Stimulated activated CD8-positive, alpha-beta memory T cell treated with anti-CD3 and anti-CD28 coated beads, Interleukin-4, amount 100 ng/mL, for 4 hours (primary cell): ENCODE results near the gene ZNF362.

Experiments
- DNase-seq, 2 donors: peaks; one replicate each; pipeline ENCODE4 v3.0.0-alpha.2; 2020; ENCODE audit warnings: low read depth in 2 of 2, low spot score in 1 of 2

The ZNF362 gene

DNA sequence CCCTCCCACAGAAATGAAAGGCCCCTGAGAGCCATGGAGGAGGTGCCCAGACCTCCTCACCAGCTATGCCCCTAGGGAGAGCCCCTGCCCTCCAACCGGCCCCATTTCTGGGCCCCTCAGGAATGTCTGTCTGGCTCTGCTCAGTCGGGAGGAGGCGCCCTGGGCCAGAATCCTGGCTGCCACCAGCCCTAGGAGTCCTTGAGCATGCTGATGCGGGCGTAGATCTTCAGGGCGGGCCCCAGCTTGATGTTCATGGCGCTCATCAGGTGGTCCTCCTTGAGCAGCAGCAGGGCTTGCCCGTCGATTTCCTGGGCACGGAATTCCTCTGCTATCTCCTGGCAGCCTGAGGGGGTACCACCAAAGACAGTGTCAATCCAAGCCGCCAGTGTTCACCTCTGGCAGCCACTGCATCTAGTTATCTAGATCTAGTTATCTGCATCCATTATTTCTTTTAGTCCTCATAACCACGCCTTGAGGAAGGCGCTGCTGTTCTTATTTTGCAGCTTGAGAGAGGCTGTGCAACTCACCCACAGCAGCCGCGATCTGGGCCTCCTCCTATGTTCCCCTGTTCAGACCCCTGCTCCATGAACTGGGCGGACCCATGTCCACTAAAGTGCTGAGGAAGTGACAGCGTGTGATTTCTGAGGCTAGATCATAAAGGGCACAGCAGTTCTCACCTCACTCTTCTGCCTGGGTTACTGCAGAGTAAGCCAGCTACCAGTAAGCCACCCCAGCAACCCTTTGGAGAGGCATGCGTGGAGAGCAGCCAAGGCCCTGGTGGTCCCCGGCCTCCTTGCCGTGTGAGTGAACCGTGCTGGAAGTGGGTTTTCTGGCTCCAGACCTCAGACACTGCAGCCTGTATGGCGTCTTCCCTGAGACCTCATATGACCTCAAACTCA lies 68.6 kb downstream of the ZNF362 start:
- DNase-seq: no peak

DNA sequence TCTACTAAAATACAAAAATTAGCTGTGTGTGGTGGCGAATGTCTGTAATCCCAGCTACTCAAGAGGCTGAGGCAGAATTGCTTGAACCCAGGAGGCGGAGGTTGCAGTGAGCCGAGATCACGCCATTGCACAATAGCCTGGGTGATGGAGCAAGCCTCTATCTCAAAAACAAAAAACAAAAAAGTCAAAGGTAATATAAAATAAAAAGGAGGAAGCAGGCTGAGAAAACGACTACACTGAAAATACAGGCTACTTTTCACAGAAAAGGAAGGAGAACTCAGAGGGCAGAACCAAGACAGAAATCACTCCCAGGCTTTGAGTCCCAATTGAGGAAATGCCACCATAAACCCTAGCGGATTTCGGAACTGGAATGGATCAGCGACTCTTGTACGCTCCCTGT lies 70.5 kb downstream of the ZNF362 start:
- no peak for DNase-seq

DNA sequence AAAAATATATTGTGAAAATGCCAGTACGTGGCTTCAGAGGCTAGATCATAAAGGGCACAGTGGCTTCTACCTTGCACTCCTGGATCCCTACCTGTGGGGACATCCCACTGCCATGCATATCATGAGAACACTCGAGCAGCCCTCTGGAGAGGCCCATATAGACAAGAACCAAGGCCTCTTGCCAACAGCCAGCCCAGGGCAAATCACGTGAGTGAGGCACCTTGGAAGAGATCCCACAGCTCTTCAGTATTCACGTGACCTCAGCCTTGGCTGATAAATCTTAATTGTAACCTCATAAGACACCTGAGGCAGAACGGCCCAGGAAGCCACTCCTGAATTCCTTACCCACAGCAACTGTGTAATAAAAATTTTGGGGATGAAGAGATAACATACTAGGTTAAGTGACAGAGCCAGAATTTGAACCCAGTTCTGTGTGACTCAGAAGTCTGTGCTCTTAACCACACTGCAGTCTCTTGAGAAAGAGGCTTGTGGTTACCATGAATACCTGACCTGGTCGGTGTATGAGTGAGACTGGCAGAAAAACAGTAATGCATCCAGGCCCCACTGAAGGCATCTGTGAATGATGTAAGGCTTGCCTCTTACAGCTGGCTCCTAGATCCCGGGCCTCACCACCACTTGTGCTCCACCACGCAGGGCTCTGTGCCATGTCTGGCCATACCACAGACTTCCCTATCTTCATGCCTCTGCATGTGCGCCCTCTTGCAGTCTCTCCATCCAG lies 71.5 kb downstream of the ZNF362 start:
- no peak for DNase-seq

DNA sequence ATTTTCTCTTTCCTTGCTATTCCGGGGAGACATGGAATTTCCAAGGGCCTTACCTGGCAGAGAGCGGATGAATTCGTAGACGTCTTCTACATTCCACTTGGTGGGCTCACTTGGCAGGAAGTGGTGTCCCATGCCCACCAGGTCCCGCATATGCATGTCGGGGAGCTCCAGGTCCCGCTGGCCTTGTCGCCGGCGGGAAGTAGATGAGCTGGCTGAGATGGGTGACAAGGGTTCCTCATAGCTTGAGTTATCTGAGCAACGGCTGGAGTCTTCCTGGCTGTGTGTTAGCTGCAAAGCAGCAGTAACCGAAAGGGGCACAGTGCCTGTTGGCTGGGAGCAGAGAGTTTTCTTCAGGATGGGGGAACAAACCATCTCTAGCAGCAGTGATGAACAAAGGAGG lies 72.5 kb downstream of the ZNF362 start:
- no peak for DNase-seq

DNA sequence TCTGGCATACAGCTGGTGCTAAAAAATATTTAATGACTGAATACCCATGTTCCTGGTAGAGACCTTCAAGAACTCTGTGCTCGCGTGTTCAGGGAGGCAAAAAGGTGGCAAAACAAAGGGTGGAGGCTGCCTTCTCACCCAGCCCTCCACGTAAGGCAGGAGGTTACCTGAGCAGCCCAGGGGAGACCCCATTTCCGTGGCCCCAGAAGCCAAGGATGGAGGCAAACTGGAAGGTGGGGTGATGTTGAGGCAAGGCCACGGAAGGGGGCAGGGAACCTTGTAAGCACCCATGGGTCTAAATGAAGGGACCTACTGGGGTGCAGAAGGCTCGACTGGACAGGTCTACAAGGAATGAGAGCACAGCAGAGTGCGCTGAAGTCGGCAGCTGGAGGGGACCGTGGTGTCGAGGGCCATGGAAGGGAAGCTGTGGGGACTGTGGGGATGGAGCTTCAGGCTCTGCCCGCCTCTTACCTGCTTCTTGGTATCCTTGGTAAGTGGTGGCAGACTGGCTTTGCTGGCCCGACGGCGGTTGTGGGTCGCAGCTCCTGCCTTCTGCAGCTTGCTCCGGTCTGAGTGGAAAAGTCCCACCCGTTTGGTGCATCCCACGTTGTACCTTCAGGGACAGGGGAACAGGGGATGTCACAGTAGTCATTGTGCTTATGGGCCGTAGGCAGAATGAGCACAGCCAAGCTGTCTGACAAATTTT lies 73.5 kb downstream of the ZNF362 start:
- DNase-seq: no peak

DNA sequence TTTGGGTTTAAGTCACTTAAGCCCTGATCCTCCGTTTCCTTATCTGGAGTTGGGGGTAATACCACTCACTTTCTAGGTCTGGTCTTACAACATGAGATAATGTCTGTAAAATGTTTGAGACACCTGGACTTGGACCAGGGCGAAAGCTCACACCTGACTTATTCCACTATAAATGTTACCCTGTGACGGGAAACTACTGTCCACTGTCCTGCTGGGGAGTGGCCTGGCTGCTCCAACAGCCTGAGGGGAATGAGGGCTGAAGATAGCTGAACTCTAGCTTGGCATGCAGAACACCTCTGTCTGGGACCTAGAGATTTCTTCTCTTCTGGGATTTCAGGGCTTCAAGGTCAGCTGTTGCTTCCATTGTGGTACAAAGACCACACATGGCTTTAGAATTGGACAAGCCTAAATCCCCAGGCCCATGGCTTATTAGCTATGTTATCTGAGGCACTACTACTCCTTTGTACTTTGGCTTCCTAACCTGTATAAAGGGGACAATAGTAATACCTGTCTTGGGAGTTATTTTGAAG lies 74.1 kb downstream of the ZNF362 start:
- DNase-seq: no peak

DNA sequence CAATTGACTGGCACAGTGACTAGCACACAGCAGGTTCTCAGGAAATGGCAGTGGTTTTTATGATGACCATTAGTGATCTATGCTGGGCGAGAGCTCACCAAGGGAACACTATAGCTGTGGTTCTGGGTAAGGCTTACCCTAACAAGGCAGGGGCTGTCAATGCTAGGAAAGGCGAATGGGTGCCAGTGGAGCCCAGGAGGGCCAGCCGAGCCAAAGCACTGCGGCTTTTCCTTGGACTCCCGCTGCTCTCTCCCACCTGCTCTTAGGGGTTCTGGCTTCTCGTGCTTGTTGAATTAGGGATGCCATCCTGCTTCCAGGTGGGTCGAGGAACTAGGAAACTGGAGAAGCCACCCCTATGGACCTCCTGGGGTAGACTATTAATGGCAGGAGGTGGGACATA lies 74.6 kb downstream of the ZNF362 start:
- DNase-seq: no peak

DNA sequence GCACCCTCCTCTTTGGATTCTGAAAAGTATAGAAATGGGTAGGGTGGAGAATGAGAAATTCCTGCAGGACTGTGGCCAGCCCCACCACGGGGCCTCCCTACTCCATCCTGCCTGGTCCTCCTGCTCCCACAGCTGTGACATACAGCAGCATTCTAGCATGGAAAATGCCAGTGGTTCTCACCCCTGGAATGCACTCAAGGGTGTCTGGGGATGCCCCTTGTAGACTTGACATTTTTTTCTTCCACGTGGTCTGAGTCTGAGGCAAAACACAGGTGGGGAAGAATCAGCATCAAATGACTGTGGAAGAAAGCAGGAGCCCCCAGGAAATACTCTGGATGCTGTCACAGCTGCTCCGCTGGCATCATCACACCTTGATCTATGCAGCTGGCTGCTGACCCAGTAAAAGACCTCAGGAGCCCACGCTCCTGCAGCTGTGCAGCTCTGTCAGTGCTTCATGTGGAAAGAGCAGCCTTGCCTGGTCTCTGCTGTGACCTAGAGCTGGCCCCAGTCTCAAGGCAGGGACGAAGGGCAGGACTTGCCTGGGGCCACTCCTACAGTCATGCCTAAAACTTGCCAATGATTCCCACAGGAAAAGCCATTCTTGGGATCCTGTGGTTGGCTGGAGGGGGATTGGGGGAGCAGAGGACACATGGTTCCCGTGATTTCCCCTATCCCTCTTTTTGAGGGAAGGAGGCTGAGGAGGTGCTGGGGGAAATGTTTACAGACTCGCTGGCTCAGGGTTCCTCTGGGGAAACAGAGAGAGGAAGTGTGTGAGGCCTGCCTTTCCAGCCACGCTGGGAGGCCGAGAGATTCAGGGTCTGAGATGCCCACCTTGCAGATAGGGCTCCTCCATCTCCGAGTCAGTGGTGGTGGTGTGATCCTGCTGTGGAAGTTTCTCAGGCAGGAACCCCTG lies 75.4 kb downstream of the ZNF362 start:
- no peak for DNase-seq

DNA sequence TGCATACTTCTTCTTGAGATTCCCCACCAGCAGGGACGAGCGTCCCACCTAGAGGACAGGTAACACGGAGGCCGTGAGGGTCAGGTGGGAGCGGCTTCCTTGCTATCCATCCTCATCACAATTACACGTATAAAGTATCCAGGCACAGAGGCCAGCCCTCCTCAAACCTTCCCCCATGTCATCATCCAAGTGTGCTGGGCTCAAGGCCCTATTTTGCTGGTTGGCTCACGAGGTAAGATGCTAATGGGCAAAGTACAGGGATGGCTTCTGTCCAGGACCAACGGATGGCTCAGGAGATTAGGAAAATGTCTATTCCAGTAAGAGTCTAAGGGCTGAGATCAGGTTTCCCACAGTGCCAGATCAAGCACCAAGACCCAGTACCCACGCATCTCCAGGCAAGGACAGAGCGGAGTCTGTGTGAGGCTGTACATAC lies 76.1 kb downstream of the ZNF362 start:
- no peak for DNase-seq

DNA sequence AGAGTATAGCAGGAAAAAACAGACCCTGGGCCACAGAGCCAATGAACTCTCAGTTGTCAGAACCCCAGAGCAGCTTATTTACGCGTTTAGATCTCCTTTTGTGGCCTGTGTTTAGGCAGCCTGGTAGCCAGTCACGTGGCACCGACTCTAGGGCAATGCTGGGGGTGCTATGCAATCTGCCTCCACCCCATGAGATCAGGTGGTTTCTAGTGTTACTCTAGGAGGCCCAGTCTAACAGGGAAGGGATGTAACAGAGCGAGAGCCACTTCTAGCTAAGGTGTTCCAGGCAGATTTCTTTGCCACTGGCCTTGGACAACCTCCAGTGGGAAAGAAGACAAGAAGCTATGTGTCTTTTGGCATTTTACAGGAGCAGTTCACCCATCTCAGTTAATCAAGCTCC lies 76.6 kb downstream of the ZNF362 start:
- no peak for DNase-seq

DNA sequence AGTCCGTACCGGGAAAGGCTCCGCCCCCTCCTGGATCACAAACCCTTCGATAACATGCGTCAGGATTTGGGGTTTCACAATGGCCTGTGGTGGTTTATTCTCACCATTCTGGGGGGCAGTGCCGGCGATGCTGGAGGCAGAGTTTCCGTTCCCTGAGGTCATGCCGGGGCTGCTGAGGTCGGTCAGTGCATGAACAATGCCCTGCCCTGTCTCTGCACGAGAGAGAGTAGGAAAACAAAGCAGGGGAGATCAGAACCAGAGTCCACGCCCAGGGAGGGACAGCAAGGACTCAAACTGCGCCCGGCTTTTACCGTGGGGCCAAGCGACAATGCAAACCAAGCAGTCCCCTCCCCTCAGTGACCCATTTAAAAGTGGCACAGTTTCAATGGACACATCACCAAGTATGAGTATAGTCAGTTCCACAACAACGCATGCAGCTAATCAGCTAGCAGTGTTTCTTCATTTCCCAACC lies 77.8 kb downstream of the ZNF362 start:
- no peak for DNase-seq

DNA sequence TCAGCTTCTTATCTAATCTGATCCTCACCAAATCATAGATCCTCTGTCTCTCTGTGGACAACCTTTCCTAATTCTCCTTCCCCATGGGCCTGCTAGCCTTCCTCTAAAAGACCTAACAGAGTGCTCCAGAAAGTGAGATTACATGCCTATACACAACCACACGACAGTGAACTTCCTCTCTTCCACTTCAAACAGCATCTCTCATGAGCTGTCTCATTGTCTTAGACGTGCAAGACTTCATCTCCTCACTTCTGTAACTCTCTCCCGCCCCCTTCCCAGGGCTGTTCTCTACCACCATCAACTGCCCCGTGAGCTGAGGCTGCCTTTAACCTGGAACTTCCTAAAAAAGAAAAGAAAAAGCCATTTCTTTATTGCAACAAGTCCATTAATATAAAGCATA lies 78.7 kb downstream of the ZNF362 start:
- DNase-seq: no peak

DNA sequence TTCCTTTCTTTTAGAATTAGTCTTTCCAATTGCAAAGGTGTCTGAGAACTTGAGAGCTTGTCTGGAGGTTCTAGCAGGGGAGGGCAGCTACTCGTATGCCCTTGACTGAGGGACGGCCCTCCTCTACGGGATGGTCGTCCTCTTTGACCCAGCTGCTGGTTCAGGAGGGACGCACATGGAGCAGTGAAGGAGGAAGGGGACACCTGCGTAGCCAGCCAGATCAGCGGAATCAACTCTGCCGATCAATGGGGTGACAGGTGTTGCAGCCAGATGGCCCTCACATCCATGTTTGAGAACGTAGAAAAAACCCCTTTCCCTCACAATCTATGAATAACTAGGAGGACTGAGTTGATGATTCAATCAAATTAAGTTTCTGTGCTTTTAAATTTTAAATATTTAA lies 80.3 kb downstream of the ZNF362 start:
- DNase-seq: no peak

DNA sequence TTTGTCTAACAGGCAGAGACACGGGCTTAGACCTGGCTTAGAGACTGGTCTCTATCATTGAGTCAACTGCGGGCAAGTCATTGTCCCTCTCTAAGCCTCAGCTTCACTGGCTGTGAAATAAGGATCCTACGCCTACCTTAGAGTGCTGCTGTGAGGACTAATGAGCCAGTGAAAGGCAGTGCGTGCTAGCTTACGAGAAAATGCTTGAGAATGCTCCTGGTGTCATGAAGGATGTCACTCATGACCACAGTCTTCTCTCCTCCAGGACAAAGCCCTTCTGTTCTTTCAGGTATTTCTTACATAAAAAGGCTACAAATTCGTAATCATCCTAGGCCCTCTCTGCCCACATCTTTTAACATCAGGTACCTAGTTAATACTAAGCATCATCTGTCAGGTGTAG lies 81.1 kb downstream of the ZNF362 start:
- DNase-seq: no peak

DNA sequence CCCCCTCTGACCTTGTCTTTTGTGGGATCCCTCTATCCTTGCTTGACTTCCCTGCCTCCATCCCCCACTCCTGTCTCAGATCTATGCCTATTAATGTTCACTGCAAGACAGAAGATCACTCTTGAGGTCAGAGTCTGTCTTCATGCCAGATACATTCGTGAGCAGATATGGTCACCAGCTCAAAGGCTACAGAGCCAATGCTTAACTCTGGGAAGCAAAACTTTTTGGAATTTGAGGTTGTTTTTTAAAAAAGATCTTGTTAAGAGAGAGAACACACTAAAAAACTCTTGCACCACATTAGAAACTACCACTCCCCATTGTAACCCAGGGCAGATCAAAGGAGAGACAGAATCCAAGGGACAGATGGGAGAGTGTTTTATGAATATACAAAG lies 81.8 kb downstream of the ZNF362 start:
- DNase-seq: no peak

DNA sequence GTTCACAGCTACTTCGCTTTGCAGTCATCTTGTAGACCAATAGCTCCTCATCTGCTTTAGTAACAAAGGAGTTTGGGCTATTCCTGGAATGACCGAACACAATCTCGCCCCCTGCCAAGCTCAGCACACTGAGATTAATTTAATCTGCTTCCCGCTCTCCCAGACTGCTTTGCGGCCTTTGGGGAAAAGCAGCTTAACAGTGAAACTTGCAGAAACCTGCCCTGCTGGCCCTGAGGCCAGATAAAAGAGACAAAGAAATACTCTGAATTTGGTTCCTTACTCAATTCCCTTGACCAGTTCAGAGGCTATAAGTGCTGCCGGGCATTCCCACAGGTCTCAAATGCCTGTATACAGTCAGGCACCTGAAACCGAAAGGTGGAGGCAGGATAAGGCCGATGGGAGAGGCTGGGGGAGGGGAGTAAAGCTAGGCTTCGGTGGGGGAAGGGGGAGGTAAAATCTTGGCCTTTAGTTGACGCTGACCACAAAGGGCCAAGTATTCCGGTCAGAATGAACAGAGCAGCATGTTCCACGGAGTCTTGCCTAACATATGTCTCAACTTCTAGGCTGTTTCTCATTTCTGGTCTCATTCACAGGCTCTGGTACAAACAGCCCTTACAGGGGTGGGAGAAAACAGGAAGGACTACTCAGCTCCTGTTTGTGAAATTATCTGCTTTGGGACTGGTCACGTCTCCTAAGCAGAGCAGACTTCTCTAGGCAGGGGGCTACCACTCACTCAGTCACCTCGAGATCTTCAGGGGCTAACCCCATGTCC lies 82.3 kb downstream of the ZNF362 start:
- no peak for DNase-seq

DNA sequence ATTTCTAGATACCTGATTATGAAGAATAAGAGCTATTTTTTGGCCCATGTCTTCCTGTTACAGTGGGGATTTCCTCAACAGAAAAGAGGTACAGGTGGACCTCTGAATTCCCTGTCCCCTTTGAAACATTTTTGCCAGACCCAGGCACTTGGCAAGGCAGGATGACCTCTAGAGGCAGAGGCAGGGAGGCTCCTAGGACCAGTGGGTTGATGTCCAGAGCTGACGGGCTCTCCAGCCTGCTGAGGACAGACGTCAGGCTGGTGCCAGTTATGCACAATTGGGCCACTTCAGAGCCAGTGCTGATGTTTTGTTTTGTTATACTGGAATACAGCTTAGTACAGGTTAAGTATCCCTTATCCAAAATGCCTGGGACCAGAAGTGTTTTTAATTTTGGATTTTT lies 83.1 kb downstream of the ZNF362 start:
- no peak for DNase-seq

DNA sequence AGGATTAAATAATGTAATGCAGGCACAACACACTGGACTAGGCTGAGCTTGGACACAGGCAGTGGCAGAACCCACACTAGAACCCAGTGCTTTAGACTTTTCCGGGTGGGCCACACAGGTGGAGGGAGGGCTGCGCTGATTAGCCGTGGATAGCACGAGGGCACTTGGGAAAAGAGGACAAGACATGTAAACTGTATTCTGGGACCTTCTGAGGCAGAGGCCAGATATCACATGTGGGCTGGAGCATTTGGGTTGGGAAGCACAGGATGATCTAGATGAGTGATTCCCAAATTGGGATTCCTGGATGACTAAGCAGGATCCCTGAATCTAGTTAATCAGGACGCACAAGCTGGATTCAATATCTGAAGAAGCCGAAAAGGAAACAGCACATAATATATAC lies 84.9 kb downstream of the ZNF362 start:
- no peak for DNase-seq

DNA sequence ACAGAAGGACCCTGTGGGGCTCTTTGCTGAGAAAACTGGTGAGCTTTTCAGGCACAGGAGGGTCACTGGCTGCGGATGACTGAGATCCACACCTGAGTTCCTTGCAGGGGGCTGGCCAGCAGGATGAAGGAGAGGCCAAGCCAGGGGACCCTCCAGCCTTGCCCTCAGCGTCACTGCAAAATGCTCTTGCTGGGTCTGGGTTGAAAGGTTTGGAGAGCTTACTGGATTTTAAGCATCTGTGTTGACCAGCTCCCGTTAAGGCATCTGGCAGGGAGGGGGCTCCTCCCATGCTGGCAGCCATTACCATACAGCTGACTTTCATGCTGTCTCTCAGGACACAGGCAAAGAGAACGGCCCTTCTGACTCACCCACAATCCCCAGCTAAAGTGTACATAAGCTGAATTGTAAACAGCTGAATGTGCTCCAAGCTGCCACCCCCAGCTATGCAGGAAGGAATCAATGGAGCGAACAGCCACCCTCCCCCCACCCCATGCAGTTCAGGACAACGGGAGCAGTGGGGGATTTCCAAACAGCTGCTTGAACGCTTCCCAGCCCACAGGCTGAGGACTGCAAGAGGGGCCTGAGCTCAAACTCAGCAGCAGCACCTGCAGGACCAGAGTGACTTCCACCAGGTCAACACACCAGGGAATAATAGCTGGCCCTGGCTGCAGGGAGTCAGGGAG lies 85.9 kb downstream of the ZNF362 start:
- no peak for DNase-seq
